Measurements from ENCODE around the gene FGF1.

The FGF1 gene

DNA sequence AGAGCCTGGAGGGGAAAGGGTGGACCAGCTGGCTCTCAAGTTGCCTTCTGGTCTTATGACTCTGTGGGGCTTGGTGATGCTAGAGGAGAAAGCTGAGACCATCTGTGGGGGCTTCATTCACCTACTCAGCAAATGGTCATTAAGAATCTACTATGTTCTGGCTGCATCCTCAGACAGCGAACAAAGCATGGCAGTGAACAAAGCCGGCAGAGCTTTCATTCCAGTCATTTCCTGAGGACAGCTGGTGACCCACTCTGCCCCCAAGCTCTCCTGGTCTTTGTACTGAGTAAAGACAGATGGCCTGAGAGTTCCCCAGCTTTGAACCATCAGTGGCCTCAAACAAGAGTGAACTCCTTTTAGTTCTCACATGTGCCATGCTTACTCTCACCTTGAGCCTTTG is 48.0 kb downstream of the FGF1 start:
- H3K27me3 ChIP-seq (ENCODE audit: insufficient read depth, low read length) = no peaks in the 10 kb centered on the region
- no peaks in the 10 kb centered on the region for H3K36me3 ChIP-seq (ENCODE audit: insufficient read depth, low read depth, low read length)
- no peak overlapping the region for H3K27ac ChIP-seq (ENCODE audit: low read length)
- no peak overlapping the region for H3K9ac ChIP-seq (ENCODE audit: low read depth, low read length)
- no peaks in the 10 kb centered on the region for H3K9me3 ChIP-seq (ENCODE audit: insufficient read depth, low read depth, low read length)
- no peak overlapping the region for H3K4me3 ChIP-seq (ENCODE audit: low read length)
- no peaks in the 10 kb centered on the region; the same call in 1 of the 2 replicates for H3K4me1 ChIP-seq (ENCODE audit: insufficient read depth, low read length)

GRCh38 chr5:142636698-142637324 is 49.1 kb downstream of the FGF1 start:
- Histone ChIP-seq H3K4me1 (ENCODE audit: insufficient read depth, low read length) (no peaks in the 10 kb centered on the region; the same call in 1 of the 2 replicates), H3K27ac (ENCODE audit: low read length) (no peak overlapping the region), H3K9me3 (ENCODE audit: insufficient read depth, low read depth, low read length) (no peaks in the 10 kb centered on the region), H3K27me3 (ENCODE audit: insufficient read depth, low read length) (no peaks in the 10 kb centered on the region), H3K4me3 (ENCODE audit: low read length) (no peak overlapping the region), H3K9ac (ENCODE audit: low read depth, low read length) (no peak overlapping the region), H3K36me3 (ENCODE audit: insufficient read depth, low read depth, low read length) (no peaks in the 10 kb centered on the region)

GRCh38 chr5:142636093-142636492 is 49.8 kb downstream of the FGF1 start:
- Histone ChIP-seq H3K27me3 (ENCODE audit: insufficient read depth, low read length) (no peaks in the 10 kb centered on the region), H3K9me3 (ENCODE audit: insufficient read depth, low read depth, low read length) (no peaks in the 10 kb centered on the region), H3K4me1 (ENCODE audit: insufficient read depth, low read length) (no peaks in the 10 kb centered on the region; the same call in 1 of the 2 replicates), H3K36me3 (ENCODE audit: insufficient read depth, low read depth, low read length) (no peaks in the 10 kb centered on the region), H3K4me3 (ENCODE audit: low read length) (no peak overlapping the region), H3K9ac (ENCODE audit: low read depth, low read length) (no peak overlapping the region), H3K27ac (ENCODE audit: low read length) (no peak overlapping the region)

DNA sequence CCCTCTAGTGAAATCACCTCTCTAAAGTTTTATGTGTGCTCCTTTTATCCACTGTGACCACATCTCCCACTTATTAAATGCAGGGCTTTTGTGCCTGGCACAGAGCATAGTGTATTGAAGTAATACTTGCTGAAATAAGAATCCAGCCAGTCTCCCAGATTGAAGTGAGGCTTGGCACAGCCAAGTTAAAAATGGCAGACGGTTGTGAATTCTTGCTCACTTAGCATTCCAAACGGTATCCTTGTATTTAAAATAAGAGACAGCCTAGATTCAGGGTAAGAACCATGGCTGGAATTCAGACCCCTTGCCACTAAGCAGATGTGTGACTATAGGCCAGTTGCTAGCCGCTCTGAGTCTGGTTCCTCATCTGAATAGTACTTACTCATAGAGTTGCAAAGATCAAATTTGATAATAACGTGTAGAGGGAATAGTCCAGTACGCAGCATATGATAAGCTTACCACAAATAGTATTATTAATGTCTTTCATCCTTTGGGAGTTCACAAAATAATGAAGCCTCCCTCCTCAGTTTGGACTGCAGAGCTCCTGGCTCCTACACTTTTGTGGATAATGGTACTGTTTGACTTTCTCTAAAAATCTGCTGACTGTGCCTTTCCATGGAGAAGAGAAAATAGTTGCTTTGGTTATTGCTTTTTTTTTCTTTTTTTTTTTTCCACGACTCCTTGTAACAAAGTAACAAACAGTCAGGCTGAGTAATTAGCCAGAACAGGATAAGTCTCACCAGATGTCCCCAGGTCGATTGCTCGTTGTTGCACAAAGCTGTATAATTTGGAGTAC is 51.5 kb downstream of the FGF1 start:
- Histone ChIP-seq H3K9ac (ENCODE audit: low read depth, low read length) (no peak overlapping the region), H3K36me3 (ENCODE audit: insufficient read depth, low read depth, low read length) (no peaks in the 10 kb centered on the region), H3K27ac (ENCODE audit: low read length) (no peak overlapping the region), H3K4me1 (ENCODE audit: insufficient read depth, low read length) (no peaks in the 10 kb centered on the region), H3K4me3 (ENCODE audit: low read length) (no peak overlapping the region), H3K27me3 (ENCODE audit: insufficient read depth, low read length) (no peaks in the 10 kb centered on the region), H3K9me3 (ENCODE audit: insufficient read depth, low read depth, low read length) (no peaks in the 10 kb centered on the region)

- no peak overlapping the region for H3K4me3 ChIP-seq (ENCODE audit: low read length)
Measured at GRCh38 chr5:142630927-142631539, 54.9 kb downstream of the FGF1 start.

DNA sequence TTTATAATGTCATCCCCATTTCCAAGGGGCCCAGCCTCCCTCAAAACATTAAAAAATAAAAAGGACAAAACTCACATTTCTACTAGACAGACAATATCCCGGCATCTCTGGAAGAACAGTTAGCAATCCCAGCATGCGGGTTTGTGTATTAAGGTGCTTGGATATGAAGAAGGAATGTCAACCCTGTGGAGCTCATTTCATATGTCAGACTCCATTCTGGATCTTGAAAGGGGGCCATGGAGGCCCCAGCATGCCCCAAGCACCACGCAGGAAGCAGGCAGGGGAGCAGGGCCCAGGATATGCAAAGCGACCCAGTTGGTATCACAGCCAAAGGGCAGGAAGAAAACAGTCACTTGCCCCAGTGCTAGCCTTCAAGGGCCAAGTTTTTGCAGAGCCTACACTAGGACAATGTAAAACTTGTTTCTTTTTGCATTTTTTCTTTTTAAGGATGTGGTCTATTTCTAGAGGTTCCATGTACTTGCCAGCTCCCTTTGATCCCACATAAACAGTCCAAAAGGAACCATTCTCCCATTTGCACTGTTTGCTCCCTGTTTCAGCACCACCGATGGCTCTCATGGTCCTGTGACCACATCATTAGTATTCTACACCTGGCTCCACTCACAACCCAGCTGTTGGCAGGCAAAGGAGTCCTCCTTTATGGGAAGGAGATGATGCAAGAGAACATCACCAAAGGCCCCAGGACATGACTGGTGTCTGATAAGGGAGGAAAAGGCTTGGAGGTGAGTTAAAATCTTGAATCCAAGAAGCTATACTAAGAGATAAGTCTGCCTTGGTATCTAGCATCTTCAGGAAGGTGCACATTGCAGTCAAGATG is 58.3 kb downstream of the FGF1 start:
- H3K27me3 ChIP-seq (ENCODE audit: insufficient read depth, low read length) = no peaks in the 10 kb centered on the region
- no peaks in the 10 kb centered on the region for H3K36me3 ChIP-seq (ENCODE audit: insufficient read depth, low read depth, low read length)
- peaks cover 10% of the 10 kb centered on the region for H3K4me1 ChIP-seq (ENCODE audit: insufficient read depth, low read length)
- H3K4me3 ChIP-seq (ENCODE audit: low read length) = no peak overlapping the region
- H3K9me3 ChIP-seq (ENCODE audit: insufficient read depth, low read depth, low read length) = no peaks in the 10 kb centered on the region
- H3K27ac ChIP-seq (ENCODE audit: low read length) = no peak overlapping the region
- no peak overlapping the region for H3K9ac ChIP-seq (ENCODE audit: low read depth, low read length)

More at GRCh38 chr5:142630927-142631539, 54.9 kb downstream of the FGF1 start:
- Histone ChIP-seq H3K4me1 (ENCODE audit: insufficient read depth, low read length) (0 out of 2 replicates have a peak, but pooled peaks cover under 1% of the 10 kb centered on the region), H3K27me3 (ENCODE audit: insufficient read depth, low read length) (no peaks in the 10 kb centered on the region), H3K36me3 (ENCODE audit: insufficient read depth, low read depth, low read length) (no peaks in the 10 kb centered on the region), H3K9me3 (ENCODE audit: insufficient read depth, low read depth, low read length) (no peaks in the 10 kb centered on the region), H3K27ac (ENCODE audit: low read length) (no peak overlapping the region), H3K9ac (ENCODE audit: low read depth, low read length) (no peak overlapping the region)

DNA sequence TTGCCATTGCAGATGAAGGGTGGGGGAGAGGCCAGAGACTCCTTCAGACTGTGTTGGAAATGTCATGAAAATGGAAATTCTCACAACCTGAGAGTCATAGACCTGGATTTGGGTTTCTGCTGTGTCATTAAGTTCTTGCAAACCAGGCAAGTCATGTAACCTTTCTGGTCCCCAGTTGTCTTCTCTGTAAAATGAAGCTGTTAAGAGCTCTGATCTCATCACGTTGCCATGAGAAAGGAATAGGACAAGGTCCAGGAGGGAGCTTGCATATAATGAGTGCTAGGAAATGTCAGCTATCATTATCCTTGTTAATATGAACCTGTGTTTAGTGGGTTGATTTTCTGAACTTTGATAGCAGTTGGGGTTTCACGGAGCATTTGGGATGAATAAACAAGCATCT is 59.1 kb downstream of the FGF1 start:
- Histone ChIP-seq H3K27me3 (ENCODE audit: insufficient read depth, low read length) (no peaks in the 10 kb centered on the region), H3K9ac (ENCODE audit: low read depth, low read length) (no peak overlapping the region), H3K4me1 (ENCODE audit: insufficient read depth, low read length) (peaks cover 10% of the 10 kb centered on the region), H3K36me3 (ENCODE audit: insufficient read depth, low read depth, low read length) (no peaks in the 10 kb centered on the region), H3K9me3 (ENCODE audit: insufficient read depth, low read depth, low read length) (no peaks in the 10 kb centered on the region), H3K27ac (ENCODE audit: low read length) (no peak overlapping the region), H3K4me3 (ENCODE audit: low read length) (no peak overlapping the region)

DNA sequence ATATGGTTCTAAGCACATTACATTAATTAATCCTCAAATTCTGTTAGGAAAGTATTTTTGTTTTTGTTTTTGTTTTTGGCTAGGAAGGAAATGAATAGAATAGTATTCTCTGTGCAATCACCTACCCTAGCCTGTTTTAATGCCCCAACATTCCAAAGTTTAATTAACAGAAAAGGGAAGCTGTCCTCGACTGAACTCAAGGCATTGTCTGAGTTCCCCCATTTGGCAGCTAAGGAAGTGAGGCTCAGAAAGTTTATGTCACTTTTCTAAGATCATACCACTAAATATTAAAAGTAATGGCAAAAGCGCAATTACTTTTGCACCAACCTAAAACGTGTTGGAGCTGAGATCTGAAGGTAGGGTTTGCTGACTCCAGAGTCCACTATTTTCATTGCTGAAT is 59.8 kb downstream of the FGF1 start:
- Histone ChIP-seq H3K27me3 (ENCODE audit: insufficient read depth, low read length) (no peaks in the 10 kb centered on the region), H3K4me1 (ENCODE audit: insufficient read depth, low read length) (peaks cover 10% of the 10 kb centered on the region), H3K9ac (ENCODE audit: low read depth, low read length) (no peak overlapping the region), H3K27ac (ENCODE audit: low read length) (no peak overlapping the region), H3K36me3 (ENCODE audit: insufficient read depth, low read depth, low read length) (no peaks in the 10 kb centered on the region), H3K4me3 (ENCODE audit: low read length) (no peak overlapping the region), H3K9me3 (ENCODE audit: insufficient read depth, low read depth, low read length) (no peaks in the 10 kb centered on the region)

DNA sequence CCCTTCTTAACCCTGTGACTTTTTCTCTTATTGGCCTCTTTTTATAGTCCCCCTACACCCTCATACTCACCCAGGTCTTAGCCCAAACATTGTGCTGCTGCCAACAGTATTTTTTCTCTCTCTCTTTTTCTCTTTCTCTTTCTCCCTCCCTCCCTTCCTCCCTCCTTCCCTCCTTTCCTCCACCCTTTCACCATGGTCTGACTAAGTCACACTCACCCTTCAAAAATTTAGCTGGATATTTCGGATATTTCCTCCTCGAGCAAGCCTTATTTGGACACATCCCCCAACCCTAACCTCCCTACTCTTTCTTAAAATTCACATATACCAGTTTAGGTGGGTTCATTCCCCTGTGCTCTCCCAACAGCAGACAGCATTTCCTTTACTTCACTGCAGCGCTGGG is 64.7 kb downstream of the FGF1 start:
- H3K27ac ChIP-seq (ENCODE audit: low read length) = no peak overlapping the region

GRCh38 chr5:142619815-142620214 is 66.1 kb downstream of the FGF1 start:
- Histone ChIP-seq H3K4me1 (ENCODE audit: insufficient read depth, low read length) (no peaks in the 10 kb centered on the region), H3K27ac (ENCODE audit: low read length) (no peak overlapping the region)

More for the DNA sequence above, 64.7 kb downstream of the FGF1 start:
- peaks cover 10% of the 10 kb centered on the region for H3K4me1 ChIP-seq (ENCODE audit: insufficient read depth, low read length)
- no peaks in the 10 kb centered on the region for H3K27me3 ChIP-seq (ENCODE audit: insufficient read depth, low read length)
- no peak overlapping the region for H3K4me3 ChIP-seq (ENCODE audit: low read length)
- H3K36me3 ChIP-seq (ENCODE audit: insufficient read depth, low read depth, low read length) = no peaks in the 10 kb centered on the region
- no peaks in the 10 kb centered on the region for H3K9me3 ChIP-seq (ENCODE audit: insufficient read depth, low read depth, low read length)
- no peak overlapping the region for H3K9ac ChIP-seq (ENCODE audit: low read depth, low read length)

GRCh38 chr5:142618130-142618523 is 67.8 kb downstream of the FGF1 start:
- no peak overlapping the region for H3K4me3 ChIP-seq (ENCODE audit: low read length)

More at GRCh38 chr5:142619815-142620214, 66.1 kb downstream of the FGF1 start:
- no peaks in the 10 kb centered on the region for H3K27me3 ChIP-seq (ENCODE audit: insufficient read depth, low read length)
- H3K9ac ChIP-seq (ENCODE audit: low read depth, low read length) = no peak overlapping the region
- H3K9me3 ChIP-seq (ENCODE audit: insufficient read depth, low read depth, low read length) = no peaks in the 10 kb centered on the region
- no peaks in the 10 kb centered on the region for H3K36me3 ChIP-seq (ENCODE audit: insufficient read depth, low read depth, low read length)
- H3K4me3 ChIP-seq (ENCODE audit: low read length) = no peak overlapping the region

More at GRCh38 chr5:142618130-142618523, 67.8 kb downstream of the FGF1 start:
- Histone ChIP-seq H3K27me3 (ENCODE audit: insufficient read depth, low read length) (no peaks in the 10 kb centered on the region), H3K4me1 (ENCODE audit: insufficient read depth, low read length) (no peaks in the 10 kb centered on the region), H3K9ac (ENCODE audit: low read depth, low read length) (no peak overlapping the region), H3K36me3 (ENCODE audit: insufficient read depth, low read depth, low read length) (no peaks in the 10 kb centered on the region), H3K27ac (ENCODE audit: low read length) (no peak overlapping the region), H3K9me3 (ENCODE audit: insufficient read depth, low read depth, low read length) (no peaks in the 10 kb centered on the region)
